Keratinocyte (primary cell): Measurements from ENCODE around the gene VPS26B. TPM values are rescaled to one million over a fixed set of nuclear protein-coding genes. Genes with fewer than 3 reads are reported as not detected.

Experiments used
- DNase-seq: peaks from one replicate; pipeline ENCODE4 v3.0.0-alpha.2; 2011; ENCODE audit warnings: low read depth, missing footprints, low spot score
- FAIRE-seq: peaks from 2 replicates; lab custom pipeline; 2011; peaks lifted over from hg19 to GRCh38; lab: Jason Lieb, UNC
- H2AFZ ChIP-seq: 2 replicates; pipeline ENCODE4 v1.6.0; 2012; ENCODE audit warnings: low read length, control low read depth, inconsistent platforms; ENCODE audit not compliant: control insufficient read depth
- H3K27ac ChIP-seq: 2 replicates; pipeline ENCODE4 v1.5.1; 2011; ENCODE audit warnings: low read length; ENCODE audit not compliant: control insufficient read depth, insufficient read depth
- H3K27me3 ChIP-seq: 3 replicates; pipeline ENCODE4 v1.6.0; 2011; ENCODE audit warnings: low read length; ENCODE audit not compliant: control insufficient read depth, insufficient read depth; ENCODE audit errors: extremely low read depth
- H3K36me3 ChIP-seq, 2 experiments: 2 replicates in 1 of 2; 3 replicates in 1 of 2; pipeline ENCODE4 v1.5.1; 2011; ENCODE audit warnings: low read length in 2 of 2, mild to moderate bottlenecking in 1 of 2; ENCODE audit not compliant: control insufficient read depth in 2 of 2, insufficient read depth in 2 of 2; ENCODE audit errors: extremely low read depth in 1 of 2
- H3K4me1 ChIP-seq: 3 replicates; pipeline ENCODE4 v1.5.1; 2011; ENCODE audit warnings: low read length; ENCODE audit not compliant: control insufficient read depth, insufficient read depth; ENCODE audit errors: extremely low read depth
- H3K4me2 ChIP-seq: 3 replicates; pipeline ENCODE4 v1.6.0; 2011; ENCODE audit warnings: low read depth, low read length; ENCODE audit not compliant: control insufficient read depth, insufficient read depth; ENCODE audit errors: extremely low read depth
- H3K4me3 ChIP-seq, 3 experiments: fragments of 200-600 bp in 1 of 3; sonication (generic) in 1 of 3; 2 replicates in 2 of 3; 3 replicates in 1 of 3; pipeline ENCODE4 v1.5.1; 2011 to 2016; ENCODE audit warnings: low read length in 3 of 3, mild to moderate bottlenecking in 3 of 3, control low read depth in 2 of 3, inconsistent platforms in 1 of 3, low read depth in 1 of 3, mixed read lengths in 1 of 3, mixed run types in 1 of 3, moderate library complexity in 1 of 3; ENCODE audit not compliant: control insufficient read depth in 2 of 3, insufficient read depth in 2 of 3; ENCODE audit errors: extremely low read depth in 1 of 3
- H3K79me2 ChIP-seq: 2 replicates; pipeline ENCODE4 v1.6.0; 2012; ENCODE audit warnings: low read length; ENCODE audit not compliant: control insufficient read depth, insufficient read depth
- H3K9ac ChIP-seq: 3 replicates; pipeline ENCODE4 v1.6.0; 2011; ENCODE audit warnings: low read length; ENCODE audit not compliant: control insufficient read depth, insufficient read depth; ENCODE audit errors: extremely low read depth
- H3K9me1 ChIP-seq: 3 replicates; pipeline ENCODE4 v1.6.0; 2011; ENCODE audit warnings: low read length; ENCODE audit not compliant: control insufficient read depth, insufficient read depth; ENCODE audit errors: extremely low read depth
- H3K9me3 ChIP-seq: 2 replicates; pipeline ENCODE4 v1.5.1; 2012; ENCODE audit warnings: low read depth, low read length; ENCODE audit not compliant: control insufficient read depth
- H4K20me1 ChIP-seq: 3 replicates; pipeline ENCODE4 v1.6.0; 2011; ENCODE audit warnings: low read length; ENCODE audit not compliant: control insufficient read depth, insufficient read depth; ENCODE audit errors: extremely low read depth
- EZH2 ChIP-seq: IDR thresholded peaks from one replicate; pipeline ENCODE4 v1.6.1; 2012; ENCODE audit warnings: inconsistent platforms, mild to moderate bottlenecking, low read length, moderate library complexity
- dilution Hi-C: fragments of 300-500 bp; cut with MboI; formaldehyde crosslinking; loops from one replicate; pipeline ENCODE4 v1.7.0; 2020; ENCODE audit warnings: low sequenced_read_pairs; ENCODE audit not compliant: extremely low pct_ligation_motif_present
- polyA plus RNA-seq, 5 experiments: library from polyadenylated mRNA; depleted of rRNA in 3 of 5; stranded (reverse) in 3 of 5; stranded (forward) in 1 of 5; unstranded in 1 of 5; fragments of >200 nt; gene quantifications; 1 replicate in 1 of 5; 2 replicates in 3 of 5; 3 replicates in 1 of 5; pipeline versions ENCODE4 v1.2.1 to v1.2.3, GENCODE V29; 2011 to 2012; ENCODE audit warnings: missing spikeins in 2 of 5, low read depth in 1 of 5, low replicate concordance in 1 of 5
- TF ChIP-seq, protein P1 (sequence below), 3 experiments: IDR thresholded peaks in 1 of 3; conservative IDR thresholded peaks in 1 of 3; optimal IDR thresholded peaks in 1 of 3; 2 replicates in 2 of 3; 3 replicates in 1 of 3; pipeline versions ENCODE3 to v1.5.1; 2011; ENCODE audit warnings: low read length in 3 of 3, mild to moderate bottlenecking in 3 of 3, moderate library complexity in 2 of 3, control low read depth in 1 of 3, inconsistent platforms in 1 of 3; ENCODE audit not compliant: insufficient read depth in 2 of 3; ENCODE audit errors: extremely low read depth in 1 of 3

Gene VPS26B
- polyA plus RNA-seq, 1 donor (not counting 4 experiments of a cell fraction or from before 2014, with no cell fraction given) = 46.9 TPM

DNA sequence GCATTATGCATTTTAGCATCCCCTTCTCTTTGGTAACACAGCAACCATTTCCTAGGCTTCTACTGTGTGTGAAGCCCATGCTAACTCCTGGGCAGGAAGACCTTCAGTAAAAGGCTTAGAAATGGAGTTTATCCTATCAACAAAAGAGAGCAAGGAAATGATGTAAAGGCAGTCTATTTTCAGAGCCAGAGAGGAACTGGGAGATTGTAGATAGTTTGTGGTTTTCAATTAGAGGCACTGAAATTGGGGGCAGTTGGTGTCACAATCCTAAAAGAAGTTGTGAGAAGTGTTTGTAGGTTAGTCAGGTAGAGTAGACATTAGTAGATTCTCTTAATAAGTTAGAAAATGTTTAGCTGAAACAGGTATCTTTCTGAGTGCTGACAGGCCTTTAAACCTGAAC, 36.0 kb downstream of the VPS26B start:
- Histone ChIP-seq H3K9ac (no peak overlapping the region), H3K36me3 (peaks cover 24 to 29% of the 10 kb centered on the region in 2 experiments), H3K4me2 (no peak overlapping the region), H3K27me3 (no peaks in the 10 kb centered on the region), H3K4me3 (no peak overlapping the region), H4K20me1 (no peaks in the 10 kb centered on the region), H2AFZ (no peak overlapping the region), H3K9me1 (peaks cover 2% of the 10 kb centered on the region), H3K79me2 (peaks cover 3% of the 10 kb centered on the region), H3K27ac (no peak overlapping the region), H3K9me3 (no peaks in the 10 kb centered on the region), H3K4me1 (peaks cover 4% of the 10 kb centered on the region)
- FAIRE-seq (no peak), DNase-seq (no peak)
- no peak for TF ChIP-seq EZH2
- TF ChIP-seq, protein P1, sequence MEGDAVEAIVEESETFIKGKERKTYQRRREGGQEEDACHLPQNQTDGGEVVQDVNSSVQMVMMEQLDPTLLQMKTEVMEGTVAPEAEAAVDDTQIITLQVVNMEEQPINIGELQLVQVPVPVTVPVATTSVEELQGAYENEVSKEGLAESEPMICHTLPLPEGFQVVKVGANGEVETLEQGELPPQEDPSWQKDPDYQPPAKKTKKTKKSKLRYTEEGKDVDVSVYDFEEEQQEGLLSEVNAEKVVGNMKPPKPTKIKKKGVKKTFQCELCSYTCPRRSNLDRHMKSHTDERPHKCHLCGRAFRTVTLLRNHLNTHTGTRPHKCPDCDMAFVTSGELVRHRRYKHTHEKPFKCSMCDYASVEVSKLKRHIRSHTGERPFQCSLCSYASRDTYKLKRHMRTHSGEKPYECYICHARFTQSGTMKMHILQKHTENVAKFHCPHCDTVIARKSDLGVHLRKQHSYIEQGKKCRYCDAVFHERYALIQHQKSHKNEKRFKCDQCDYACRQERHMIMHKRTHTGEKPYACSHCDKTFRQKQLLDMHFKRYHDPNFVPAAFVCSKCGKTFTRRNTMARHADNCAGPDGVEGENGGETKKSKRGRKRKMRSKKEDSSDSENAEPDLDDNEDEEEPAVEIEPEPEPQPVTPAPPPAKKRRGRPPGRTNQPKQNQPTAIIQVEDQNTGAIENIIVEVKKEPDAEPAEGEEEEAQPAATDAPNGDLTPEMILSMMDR (optimal IDR thresholded peaks at IDR 0.05 in 1 of 3, IDR thresholded peaks at IDR 0.05 in 1 of 3, conservative IDR thresholded peaks at IDR 0.05 in 1 of 3; ENCODE audit: extremely low read depth in 1 of 3, insufficient read depth in 2 of 3, low read length in 3 of 3) = no peak
- dilution Hi-C loops = no loop called here

- H3K4me3 ChIP-seq = no peak overlapping the region
- H3K36me3 ChIP-seq = peaks cover 24 to 29% of the 10 kb centered on the region in 2 experiments
- peaks cover 2% of the 10 kb centered on the region for H3K9me1 ChIP-seq
- H3K9ac ChIP-seq = no peak overlapping the region
- H3K9me3 ChIP-seq = no peaks in the 10 kb centered on the region
- DNase-seq = no peak
- no peaks in the 10 kb centered on the region for H4K20me1 ChIP-seq
- no peak for FAIRE-seq
- dilution Hi-C loops = no loop called here
- TF ChIP-seq, protein P1 (optimal IDR thresholded peaks at IDR 0.05 in 1 of 3, IDR thresholded peaks at IDR 0.05 in 1 of 3, conservative IDR thresholded peaks at IDR 0.05 in 1 of 3; ENCODE audit: extremely low read depth in 1 of 3, insufficient read depth in 2 of 3, low read length in 3 of 3) = no peak
- TF ChIP-seq EZH2 = no peak
- H3K27ac ChIP-seq = no peak overlapping the region
- peaks cover 9% of the 10 kb centered on the region for H3K4me1 ChIP-seq
- no peak overlapping the region for H3K4me2 ChIP-seq
- no peak overlapping the region for H2AFZ ChIP-seq
- H3K79me2 ChIP-seq = peaks cover 3% of the 10 kb centered on the region
- no peaks in the 10 kb centered on the region for H3K27me3 ChIP-seq
Measured at GRCh38 chr11:134260983-134261382, 36.5 kb downstream of the VPS26B start.
